ENCODE results near the gene SLC16A4.
"Not testable (repeated sequence)": the region's sequence is repeated elsewhere in the genome, so short reads cannot be mapped to it uniquely, and the experiment has no call there.

DNA sequence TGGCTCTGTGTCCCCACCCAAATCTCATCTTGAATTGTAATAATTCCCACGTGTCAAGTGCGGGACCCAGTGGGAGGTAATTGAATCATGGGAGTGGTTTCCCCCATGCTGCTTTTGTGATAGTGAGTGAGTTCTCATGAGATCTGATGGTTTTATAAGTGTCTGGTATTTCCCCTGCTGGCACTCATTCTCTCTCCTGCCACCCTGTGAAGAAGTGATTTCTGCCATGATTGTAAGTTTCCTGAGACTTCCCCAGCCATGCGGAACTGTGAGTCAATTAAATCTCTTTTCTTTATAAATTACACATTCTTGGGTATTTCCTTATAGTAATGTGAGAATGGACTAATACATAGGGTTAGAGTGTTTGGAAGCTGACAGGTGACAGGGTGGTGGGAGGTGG is 49.0 kb upstream of the SLC16A4 start:
- TF ChIP-seq POLR2A (IDR thresholded peaks at IDR 0.05), result not testable (repeated sequence)
- TF ChIP-seq, protein P1, sequence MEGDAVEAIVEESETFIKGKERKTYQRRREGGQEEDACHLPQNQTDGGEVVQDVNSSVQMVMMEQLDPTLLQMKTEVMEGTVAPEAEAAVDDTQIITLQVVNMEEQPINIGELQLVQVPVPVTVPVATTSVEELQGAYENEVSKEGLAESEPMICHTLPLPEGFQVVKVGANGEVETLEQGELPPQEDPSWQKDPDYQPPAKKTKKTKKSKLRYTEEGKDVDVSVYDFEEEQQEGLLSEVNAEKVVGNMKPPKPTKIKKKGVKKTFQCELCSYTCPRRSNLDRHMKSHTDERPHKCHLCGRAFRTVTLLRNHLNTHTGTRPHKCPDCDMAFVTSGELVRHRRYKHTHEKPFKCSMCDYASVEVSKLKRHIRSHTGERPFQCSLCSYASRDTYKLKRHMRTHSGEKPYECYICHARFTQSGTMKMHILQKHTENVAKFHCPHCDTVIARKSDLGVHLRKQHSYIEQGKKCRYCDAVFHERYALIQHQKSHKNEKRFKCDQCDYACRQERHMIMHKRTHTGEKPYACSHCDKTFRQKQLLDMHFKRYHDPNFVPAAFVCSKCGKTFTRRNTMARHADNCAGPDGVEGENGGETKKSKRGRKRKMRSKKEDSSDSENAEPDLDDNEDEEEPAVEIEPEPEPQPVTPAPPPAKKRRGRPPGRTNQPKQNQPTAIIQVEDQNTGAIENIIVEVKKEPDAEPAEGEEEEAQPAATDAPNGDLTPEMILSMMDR (IDR thresholded peaks at IDR 0.05), result not testable (repeated sequence)
